ENCODE measurements around the gene HNF1A.

Gene HNF1A

GRCh38 chr12:120980800-120981368 lies 2.5 kb downstream of the HNF1A start:
- Histone ChIP-seq H4K91ac (ENCODE audit: low read depth, low read length, poor library complexity) (no peak overlapping the region), H3K36me3 (replicated peaks in 1 of 2; ENCODE audit: control insufficient read depth in 2 of 2, insufficient read depth in 2 of 2, low read length in 2 of 2) (no peaks in the 10 kb centered on the region), H3K4me1 (ENCODE audit: control insufficient read depth in 2 of 2, insufficient read depth in 1 of 2, low read depth in 1 of 2, low read length in 2 of 2) (peaks cover 2 to 16% of the 10 kb centered on the region in 2 donors), H2AFZ (ENCODE audit: low read length) (peak overlapping the region; percentile 75), H3K4me2 (ENCODE audit: insufficient read depth, low read length, poor library complexity, severe bottlenecking) (no peak overlapping the region), H4K8ac (ENCODE audit: low read depth, low read length) (no peak overlapping the region), H3K79me1 (ENCODE audit: low read depth, low read length) (no peaks in the 10 kb centered on the region), H2AK5ac (ENCODE audit: low read depth, low read length) (no peak overlapping the region), H3K9me3 (replicated peaks in 1 of 2; ENCODE audit: control insufficient read depth in 2 of 2, insufficient read depth in 1 of 2, low read depth in 1 of 2, low read length in 2 of 2) (no peaks in the 10 kb centered on the region), H2BK120ac (ENCODE audit: low read depth, low read length) (no peak overlapping the region), H2BK5ac (ENCODE audit: low read length) (no peak overlapping the region), H3K4me3 (ENCODE audit: low read length in 2 of 2) (no peak overlapping the region), H2BK15ac (ENCODE audit: low read length) (no peak overlapping the region), H2BK12ac (ENCODE audit: low read length) (no peak overlapping the region), H3K14ac (ENCODE audit: low read length) (no peak overlapping the region), H3K27ac (replicated peaks; ENCODE audit: low read length) (no peak overlapping the region), H3K4ac (ENCODE audit: low read length) (no peak overlapping the region), H3K23ac (ENCODE audit: low read depth, low read length, poor library complexity) (no peak overlapping the region), H3K27me3 (ENCODE audit: control insufficient read depth in 3 of 3, insufficient read depth in 3 of 3, low read depth in 1 of 3, low read length in 3 of 3) (no peaks in the 10 kb centered on the region), H3K18ac (ENCODE audit: low read length) (peak overlapping the region; percentile 8), H3K9ac (ENCODE audit: low read depth, low read length, poor library complexity) (no peak overlapping the region)
- WGBS, 2 donors (ENCODE audit: extremely low coverage in 2 of 2, insufficient read length in 2 of 2, insufficient replicate concordance in 1 of 2), result no CpG with 5 or more reads among the region's 13 CpGs
- no peak for DNase-seq (ENCODE audit: low spot score)

DNA sequence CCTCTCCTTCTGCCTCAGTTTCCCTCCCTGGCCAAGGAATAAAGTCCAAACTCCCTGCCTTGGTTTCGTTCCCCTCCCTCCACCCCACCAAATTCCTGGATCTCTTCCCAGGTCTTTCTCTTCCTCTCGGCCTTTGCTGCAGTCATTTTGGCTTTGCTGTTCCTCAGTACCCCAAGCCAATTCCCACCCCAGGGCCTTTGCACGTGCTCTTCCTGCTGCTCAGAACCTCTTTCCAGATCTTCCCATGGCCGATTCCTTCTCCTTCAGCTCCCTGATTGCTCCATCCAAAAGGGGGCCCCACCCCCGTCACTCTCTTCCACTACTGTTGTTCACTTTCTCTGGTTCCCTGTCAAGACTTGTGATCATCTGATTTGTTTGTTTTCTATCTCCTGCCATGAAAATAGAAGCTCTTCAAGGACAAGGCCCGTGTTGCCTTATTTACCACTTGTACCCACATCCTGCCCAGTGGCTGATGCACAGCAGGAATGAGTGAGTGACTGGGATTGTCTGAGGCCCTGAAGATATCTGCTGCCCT lies 3.1 kb downstream of the HNF1A start:
- no peak overlapping the region for H3K27ac ChIP-seq (replicated peaks; ENCODE audit: low read length)
- peak overlapping the region; percentile 37 for H3K23ac ChIP-seq (ENCODE audit: low read depth, low read length, poor library complexity)
- H3K4me2 ChIP-seq (ENCODE audit: insufficient read depth, low read length, poor library complexity, severe bottlenecking), result no peak overlapping the region
- no peak overlapping the region for H2AFZ ChIP-seq (ENCODE audit: low read length)
- no CpG with 5 or more reads among the region's 6 CpGs for WGBS, 2 donors (ENCODE audit: extremely low coverage in 2 of 2, insufficient read length in 2 of 2, insufficient replicate concordance in 1 of 2)
- no peaks in the 10 kb centered on the region for H3K9me3 ChIP-seq (replicated peaks in 1 of 2; ENCODE audit: control insufficient read depth in 2 of 2, insufficient read depth in 1 of 2, low read depth in 1 of 2, low read length in 2 of 2)
- no peak overlapping the region for H2BK120ac ChIP-seq (ENCODE audit: low read depth, low read length)
- H4K8ac ChIP-seq (ENCODE audit: low read depth, low read length), result no peak overlapping the region
- H3K4me3 ChIP-seq (ENCODE audit: low read length in 2 of 2), result no peak overlapping the region
- no peaks in the 10 kb centered on the region for H3K27me3 ChIP-seq (ENCODE audit: control insufficient read depth in 3 of 3, insufficient read depth in 3 of 3, low read depth in 1 of 3, low read length in 3 of 3)
- no peaks in the 10 kb centered on the region for H3K36me3 ChIP-seq (replicated peaks in 1 of 2; ENCODE audit: control insufficient read depth in 2 of 2, insufficient read depth in 2 of 2, low read length in 2 of 2)
- H3K4me1 ChIP-seq (ENCODE audit: control insufficient read depth in 2 of 2, insufficient read depth in 1 of 2, low read depth in 1 of 2, low read length in 2 of 2), result peaks cover 2 to 16% of the 10 kb centered on the region in 2 donors
- no peak for DNase-seq (ENCODE audit: low spot score)
- no peak overlapping the region for H3K9ac ChIP-seq (ENCODE audit: low read depth, low read length, poor library complexity)
- no peak overlapping the region for H3K14ac ChIP-seq (ENCODE audit: low read length)
- H3K4ac ChIP-seq (ENCODE audit: low read length), result no peak overlapping the region
- no peaks in the 10 kb centered on the region for H3K79me1 ChIP-seq (ENCODE audit: low read depth, low read length)
- no peak overlapping the region for H2BK5ac ChIP-seq (ENCODE audit: low read length)
- H3K18ac ChIP-seq (ENCODE audit: low read length), result no peak overlapping the region
- no peak overlapping the region for H2BK12ac ChIP-seq (ENCODE audit: low read length)
- no peak overlapping the region for H2AK5ac ChIP-seq (ENCODE audit: low read depth, low read length)
- H2BK15ac ChIP-seq (ENCODE audit: low read length), result no peak overlapping the region
- no peak overlapping the region for H4K91ac ChIP-seq (ENCODE audit: low read depth, low read length, poor library complexity)

- Histone ChIP-seq H2AK5ac (ENCODE audit: low read depth, low read length) (no peak overlapping the region), H2BK5ac (ENCODE audit: low read length) (no peak overlapping the region), H3K79me1 (ENCODE audit: low read depth, low read length) (no peaks in the 10 kb centered on the region), H3K23ac (ENCODE audit: low read depth, low read length, poor library complexity) (no peak overlapping the region), H3K14ac (ENCODE audit: low read length) (no peak overlapping the region), H3K4me1 (ENCODE audit: control insufficient read depth in 2 of 2, insufficient read depth in 1 of 2, low read depth in 1 of 2, low read length in 2 of 2) (peaks cover 2 to 16% of the 10 kb centered on the region in 2 donors), H3K4me3 (ENCODE audit: low read length in 2 of 2) (no peak overlapping the region), H2BK15ac (ENCODE audit: low read length) (no peak overlapping the region), H2AFZ (ENCODE audit: low read length) (no peak overlapping the region), H3K9ac (ENCODE audit: low read depth, low read length, poor library complexity) (no peak overlapping the region), H4K8ac (ENCODE audit: low read depth, low read length) (no peak overlapping the region), H3K18ac (ENCODE audit: low read length) (no peak overlapping the region), H3K36me3 (replicated peaks in 1 of 2; ENCODE audit: control insufficient read depth in 2 of 2, insufficient read depth in 2 of 2, low read length in 2 of 2) (no peaks in the 10 kb centered on the region), H2BK120ac (ENCODE audit: low read depth, low read length) (no peak overlapping the region), H3K27ac (replicated peaks; ENCODE audit: low read length) (no peak overlapping the region), H3K27me3 (ENCODE audit: control insufficient read depth in 3 of 3, insufficient read depth in 3 of 3, low read depth in 1 of 3, low read length in 3 of 3) (no peaks in the 10 kb centered on the region), H2BK12ac (ENCODE audit: low read length) (no peak overlapping the region), H3K4me2 (ENCODE audit: insufficient read depth, low read length, poor library complexity, severe bottlenecking) (no peak overlapping the region), H3K4ac (ENCODE audit: low read length) (no peak overlapping the region), H4K91ac (ENCODE audit: low read depth, low read length, poor library complexity) (no peak overlapping the region), H3K9me3 (replicated peaks in 1 of 2; ENCODE audit: control insufficient read depth in 2 of 2, insufficient read depth in 1 of 2, low read depth in 1 of 2, low read length in 2 of 2) (no peaks in the 10 kb centered on the region)
- no CpG with 5 or more reads among the region's 7 CpGs for WGBS, 2 donors (ENCODE audit: extremely low coverage in 2 of 2, insufficient read length in 2 of 2, insufficient replicate concordance in 1 of 2)
- no peak for DNase-seq (ENCODE audit: low spot score)
Measured at GRCh38 chr12:120982659-120983058, 4.3 kb downstream of the HNF1A start.

DNA sequence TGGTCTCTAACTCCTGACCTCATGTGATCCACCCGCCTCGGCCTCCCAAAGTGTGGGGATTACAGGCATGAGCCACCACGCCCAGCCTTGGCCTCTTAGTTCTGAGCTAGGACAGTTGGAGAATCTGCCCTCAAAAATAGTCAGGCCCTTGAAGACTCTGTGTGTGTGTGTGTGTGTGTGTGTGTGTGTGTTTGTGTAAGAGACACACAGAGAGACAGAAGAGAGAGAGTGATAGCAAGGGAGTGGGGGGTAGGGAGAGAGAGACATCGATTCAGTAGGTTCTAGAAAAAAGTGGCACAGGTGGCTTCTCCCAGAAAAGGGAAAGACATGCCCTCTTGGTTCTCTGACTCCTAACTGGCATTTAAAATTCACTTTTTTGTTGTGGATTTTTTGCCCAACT lies 5.4 kb downstream of the HNF1A start:
- Histone ChIP-seq H3K79me1 (ENCODE audit: low read depth, low read length) (no peaks in the 10 kb centered on the region), H3K36me3 (replicated peaks in 1 of 2; ENCODE audit: control insufficient read depth in 2 of 2, insufficient read depth in 2 of 2, low read length in 2 of 2) (no peaks in the 10 kb centered on the region), H3K4ac (ENCODE audit: low read length) (no peak overlapping the region), H3K9ac (ENCODE audit: low read depth, low read length, poor library complexity) (no peak overlapping the region), H3K4me2 (ENCODE audit: insufficient read depth, low read length, poor library complexity, severe bottlenecking) (no peak overlapping the region), H4K8ac (ENCODE audit: low read depth, low read length) (no peak overlapping the region), H3K14ac (ENCODE audit: low read length) (no peak overlapping the region), H3K18ac (ENCODE audit: low read length) (no peak overlapping the region), H3K23ac (ENCODE audit: low read depth, low read length, poor library complexity) (no peak overlapping the region), H2AFZ (ENCODE audit: low read length) (peak overlapping the region; percentile 78), H2BK12ac (ENCODE audit: low read length) (no peak overlapping the region), H3K4me3 (ENCODE audit: low read length in 2 of 2) (no peak overlapping the region), H3K27me3 (ENCODE audit: control insufficient read depth in 3 of 3, insufficient read depth in 3 of 3, low read depth in 1 of 3, low read length in 3 of 3) (no peaks in the 10 kb centered on the region), H3K4me1 (ENCODE audit: control insufficient read depth in 2 of 2, insufficient read depth in 1 of 2, low read depth in 1 of 2, low read length in 2 of 2) (peaks cover 2 to 16% of the 10 kb centered on the region in 2 donors), H2AK5ac (ENCODE audit: low read depth, low read length) (no peak overlapping the region), H2BK15ac (ENCODE audit: low read length) (no peak overlapping the region), H2BK5ac (ENCODE audit: low read length) (no peak overlapping the region), H3K9me3 (replicated peaks in 1 of 2; ENCODE audit: control insufficient read depth in 2 of 2, insufficient read depth in 1 of 2, low read depth in 1 of 2, low read length in 2 of 2) (no peaks in the 10 kb centered on the region), H4K91ac (ENCODE audit: low read depth, low read length, poor library complexity) (no peak overlapping the region), H2BK120ac (ENCODE audit: low read depth, low read length) (no peak overlapping the region), H3K27ac (replicated peaks; ENCODE audit: low read length) (no peak overlapping the region)
- no CpG with 5 or more reads among the region's 4 CpGs for WGBS, 2 donors (ENCODE audit: extremely low coverage in 2 of 2, insufficient read length in 2 of 2, insufficient replicate concordance in 1 of 2)
- DNase-seq (ENCODE audit: low spot score), result no peak
